Aortic smooth muscle cell (primary cell): Measurements from ENCODE around the gene SLC35E2B. TPM values are rescaled to one million over a fixed set of nuclear protein-coding genes. Genes with fewer than 3 reads are reported as not detected.

ENCODE experiments used
- total RNA-seq: library from RNA; depleted of rRNA; stranded (reverse); fragments of >200 nt; gene quantifications from 2 replicates; pipeline ENCODE4 v1.2.3, GENCODE V29; 2014

SLC35E2B gene
- total RNA-seq = 18.4 and 19.3 TPM in 2 replicates

DNA sequence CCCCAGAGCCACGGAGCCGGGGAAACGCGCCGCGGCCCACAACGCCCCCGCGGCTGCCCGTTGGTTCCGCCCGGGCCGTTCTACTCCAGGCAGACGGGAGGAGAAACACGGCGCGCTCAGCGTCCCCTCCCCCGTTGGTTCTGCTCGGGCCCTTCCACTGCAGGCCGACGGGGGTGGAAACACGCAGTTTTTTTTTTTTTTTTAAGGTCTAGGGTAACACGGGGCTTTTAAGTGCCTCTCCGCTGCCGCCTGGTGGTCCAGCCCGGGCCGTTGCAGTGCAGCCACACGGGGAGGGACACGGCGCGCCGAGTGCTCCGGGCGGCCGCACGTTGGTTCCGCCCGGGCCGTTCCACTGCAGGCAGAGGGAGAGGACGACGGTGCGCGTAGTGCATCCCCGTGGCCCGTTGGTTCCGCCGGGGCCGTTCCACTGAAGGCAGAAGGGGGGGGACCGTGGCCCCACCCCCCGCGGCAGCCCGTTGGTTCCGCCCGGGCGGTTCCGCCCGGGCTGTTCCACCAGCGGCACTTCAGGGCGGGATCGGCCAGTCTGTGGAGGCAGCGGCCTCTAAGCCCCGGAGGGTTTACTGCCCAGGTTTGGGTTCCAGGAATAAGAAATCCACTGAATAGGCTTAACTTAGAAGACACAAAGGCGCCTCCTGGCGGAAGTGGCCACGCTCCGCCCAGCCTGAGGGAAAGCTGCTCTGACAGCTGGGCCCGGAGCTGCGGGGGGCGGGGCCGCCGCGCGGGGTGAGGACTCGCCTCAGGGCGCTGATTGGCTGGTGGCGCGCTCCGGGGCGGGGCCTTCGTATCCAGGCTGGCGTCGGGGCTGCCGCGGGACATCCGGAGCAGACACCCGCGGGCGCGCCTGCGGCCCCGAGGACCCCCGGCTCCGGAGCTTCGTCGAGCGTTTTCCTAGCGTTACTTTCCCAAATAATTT, at the start of gene SLC35E2B:
TSS of gene SLC35E2B (minus strand) at position 82 of the 934 bp plus-strand sequence. CDS start 16,096 bp downstream, outside the sequence.

DNA sequence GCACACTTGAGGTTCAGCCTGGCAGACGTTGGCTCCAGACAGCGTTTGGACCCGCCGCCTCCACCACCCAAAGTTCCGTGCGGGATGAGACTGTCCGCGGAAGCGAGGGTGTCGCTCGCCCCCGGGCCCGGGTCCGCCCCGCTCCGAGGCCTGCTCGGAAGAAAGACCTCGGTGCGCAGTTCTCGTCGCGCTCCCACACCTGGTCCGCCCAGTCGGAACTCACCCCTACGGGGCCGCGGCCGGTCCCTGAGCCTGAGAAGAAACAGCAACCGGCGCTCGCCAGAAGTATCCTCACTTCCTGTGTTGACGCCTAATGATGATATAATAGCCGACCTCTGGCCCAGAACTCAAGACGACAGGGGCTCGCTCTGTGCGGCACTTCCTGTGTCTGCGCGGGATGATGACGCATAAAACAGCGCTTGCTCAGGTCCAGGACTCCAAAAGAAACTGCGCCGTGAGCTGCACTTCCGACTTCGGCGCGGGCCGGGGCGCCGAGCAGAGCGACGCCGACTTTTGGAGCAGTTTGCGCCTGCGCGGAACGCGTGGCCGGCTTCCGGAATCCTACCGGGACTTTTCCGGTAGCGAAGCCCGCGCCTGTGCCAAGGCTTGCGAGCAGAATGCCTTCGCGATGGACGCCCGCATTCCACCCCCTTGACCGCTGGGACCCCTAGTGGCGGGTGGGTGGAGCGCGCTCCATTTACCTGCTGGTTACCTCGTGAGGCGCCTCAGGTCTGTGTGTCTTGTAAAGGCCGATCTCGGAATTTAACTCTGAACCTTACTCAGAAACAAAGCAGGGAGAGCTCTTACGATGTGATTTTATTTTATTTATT, 31.7 kb upstream of the SLC35E2B start, which contains the start of gene CDK11A:
TSS of gene CDK11A (minus strand) at position 323 of the 830 bp plus-strand sequence. CDS start 1,539 bp downstream, outside the sequence.

GRCh38 chr1:1658583-1659549, 33.7 kb downstream of the SLC35E2B start, which contains the start of gene CDK11B:
CDK11B (minus strand) TSS chr1:1659004; CDS start chr1:1657485, 1,519 bp downstream.

GRCh38 chr1:1631782-1632420, 60.7 kb downstream of the SLC35E2B start, which contains the start of gene MMP23B:
MMP23B (plus strand) TSS chr1:1632173; CDS start chr1:1632219, 46 bp downstream.

DNA sequence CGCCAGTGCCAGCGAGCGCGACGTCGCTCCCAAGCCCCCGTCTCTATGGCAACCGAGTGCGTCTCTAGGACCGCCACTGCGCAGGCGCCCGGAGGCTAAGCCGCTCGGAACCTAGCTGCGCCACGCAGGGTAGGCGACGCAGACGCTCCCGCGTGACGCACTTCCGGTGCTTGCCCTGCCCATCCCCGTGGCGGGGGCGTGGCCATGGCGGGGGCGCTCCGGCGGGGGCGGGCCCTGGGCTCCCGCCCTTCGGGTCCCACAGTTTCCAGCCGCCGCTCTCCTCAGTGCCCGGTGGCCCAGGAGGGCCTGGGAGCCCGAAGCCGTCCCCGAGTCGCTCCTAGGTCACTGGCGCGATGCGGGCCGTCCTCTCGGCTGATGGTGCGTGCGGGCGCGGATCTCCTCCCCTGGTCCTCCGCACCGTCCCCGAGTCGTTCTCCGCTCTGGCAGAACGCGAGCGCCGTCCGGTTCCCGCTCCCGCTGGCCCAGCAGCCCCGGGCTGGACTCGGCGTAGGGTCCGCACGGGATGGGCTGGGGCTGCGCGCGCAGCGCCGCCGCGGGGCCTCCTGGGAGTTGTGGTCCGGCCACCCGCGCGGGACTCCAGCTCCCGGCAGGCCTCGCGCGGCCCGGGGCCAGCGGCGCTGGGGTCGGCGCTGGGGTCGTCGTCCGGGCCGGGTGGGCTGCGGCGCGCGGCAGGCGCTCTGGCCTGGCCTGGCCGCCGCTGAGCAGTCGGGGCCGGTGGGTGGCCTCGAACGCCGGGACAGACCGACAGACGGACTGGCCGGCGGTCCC, 77.1 kb downstream of the SLC35E2B start, which contains the start of gene MIB2:
TSS of gene MIB2 (plus strand) at position 245 of the 789 bp plus-strand sequence. CDS start 7,953 bp downstream, outside the sequence.

Other genes starting within 250 kb of the SLC35E2B start
- 0.56 and 0.66 TPM in 2 replicates for gene ATAD3C, start 243.1 kb downstream of the SLC35E2B start, total RNA-seq
- 14.2 and 22.7 TPM in 2 replicates for gene ATAD3B, start 221.0 kb downstream of the SLC35E2B start, total RNA-seq
- gene ATAD3A, start 180.6 kb downstream of the SLC35E2B start, total RNA-seq = 22.9 and 47.2 TPM in 2 replicates
- 2.0 and 2.8 TPM in 2 replicates for gene TMEM240, start 152.2 kb downstream of the SLC35E2B start, total RNA-seq
- 51.3 and 54.8 TPM in 2 replicates for gene SSU72, start 117.9 kb downstream of the SLC35E2B start, total RNA-seq
- gene FNDC10, start 92.7 kb downstream of the SLC35E2B start, total RNA-seq = 0.79 and 0.87 TPM in 2 replicates
- gene MIB2, start 77.3 kb downstream of the SLC35E2B start, total RNA-seq = 43.3 and 58.3 TPM in 2 replicates
- 1.7 and 1.8 TPM in 2 replicates for gene MMP23B, start 60.6 kb downstream of the SLC35E2B start, total RNA-seq
- 8.2 and 9.1 TPM in 2 replicates for gene CDK11B, start 33.8 kb downstream of the SLC35E2B start, total RNA-seq
- 11.7 and 12.9 TPM in 2 replicates for gene CDK11A, start 31.6 kb upstream of the SLC35E2B start, total RNA-seq
- 40.0 and 49.5 TPM in 2 replicates for gene NADK, start 85.7 kb upstream of the SLC35E2B start, total RNA-seq
- gene GNB1, start 198.3 kb upstream of the SLC35E2B start, total RNA-seq = 110 and 128 TPM in 2 replicates
- gene CALML6, start 222.5 kb upstream of the SLC35E2B start, total RNA-seq = 0.31 and 0.40 TPM in 2 replicates
- not detected in 2 replicates for gene TMEM52, start 226.5 kb upstream of the SLC35E2B start, total RNA-seq